Measurements from ENCODE around the gene ACTC1.
"Not testable (repeated sequence)": the region's sequence is repeated elsewhere in the genome, so short reads cannot be mapped to it uniquely, and the experiment has no call there.

- not testable (repeated sequence) for TF ChIP-seq CTCF, POLR2AphosphoS5 (IDR thresholded peaks at IDR 0.05)
Measured at GRCh38 chr15:34807241-34807640, 11.9 kb upstream of the ACTC1 start.
